ENCODE results near the gene ASIC5.
"Not testable (repeated sequence)": the region's sequence is repeated elsewhere in the genome, so short reads cannot be mapped to it uniquely, and the experiment has no call there.

The ASIC5 gene

GRCh38 chr4:155904331-155904730, 38.3 kb upstream of the ASIC5 start:
- TF ChIP-seq CTCF (conservative IDR thresholded peaks at IDR 0.05): no peak
- H3K27ac ChIP-seq: no peak overlapping the region

- no peak for TF ChIP-seq CTCF (conservative IDR thresholded peaks at IDR 0.05)
These were observed 37.4 kb upstream of the ASIC5 start, which contains the start of gene TDO2 for GRCh38 chr4:155903453-155903852. Gene TDO2, plus strand, starts transcription at chr4:155903696. Its CDS starts 63 bp downstream, at chr4:155903759.

GRCh38 chr4:155901013-155901412, 34.9 kb upstream of the ASIC5 start:
- no peak for TF ChIP-seq CTCF (conservative IDR thresholded peaks at IDR 0.05)
- H3K27ac ChIP-seq: no peak overlapping the region

More at GRCh38 chr4:155903453-155903852, 37.4 kb upstream of the ASIC5 start, which contains the start of gene TDO2:
- no peak within 1 kb of the TSS for H3K27ac ChIP-seq

GRCh38 chr4:155900381-155900780, 34.3 kb upstream of the ASIC5 start:
- H3K27ac ChIP-seq: no peak overlapping the region
- no peak for TF ChIP-seq CTCF (conservative IDR thresholded peaks at IDR 0.05)

- no peak for TF ChIP-seq CTCF (conservative IDR thresholded peaks at IDR 0.05)
- no peak overlapping the region for H3K27ac ChIP-seq
These were observed 33.8 kb upstream of the ASIC5 start for GRCh38 chr4:155899891-155900290.

- H3K27ac ChIP-seq: not testable (repeated sequence)
These were observed 32.3 kb upstream of the ASIC5 start for GRCh38 chr4:155898371-155898770.

- H3K27ac ChIP-seq: no peak overlapping the region
- TF ChIP-seq CTCF (conservative IDR thresholded peaks at IDR 0.05): no peak
These were observed 25.0 kb upstream of the ASIC5 start for GRCh38 chr4:155891058-155891457.

- no peak overlapping the region for H3K27ac ChIP-seq
- TF ChIP-seq CTCF (conservative IDR thresholded peaks at IDR 0.05): no peak
These were observed 23.9 kb upstream of the ASIC5 start for GRCh38 chr4:155889946-155890345.
